GM19328 (cell line): Measurements from ENCODE around the gene FAM114A1.
"Not testable (repeated sequence)": the region's sequence is repeated elsewhere in the genome, so short reads cannot be mapped to it uniquely, and the experiment has no call there.

Source experiments
- ATAC-seq: cut with Tn5 transposase; IDR thresholded peaks from one replicate; pipeline ENCODE4 v1.9.1; 2021; ENCODE audit warnings: mild to moderate bottlenecking, moderate library complexity; ENCODE audit not compliant: unreplicated experiment

FAM114A1 gene

GRCh38 chr4:38959248-38959647 lies 91.6 kb downstream of the FAM114A1 start:
- not testable (repeated sequence) for ATAC-seq

GRCh38 chr4:38964942-38965775 lies 97.6 kb downstream of the FAM114A1 start:
- ATAC-seq, result no peak

GRCh38 chr4:38965866-38966265 lies 98.3 kb downstream of the FAM114A1 start:
- ATAC-seq, result no peak

DNA sequence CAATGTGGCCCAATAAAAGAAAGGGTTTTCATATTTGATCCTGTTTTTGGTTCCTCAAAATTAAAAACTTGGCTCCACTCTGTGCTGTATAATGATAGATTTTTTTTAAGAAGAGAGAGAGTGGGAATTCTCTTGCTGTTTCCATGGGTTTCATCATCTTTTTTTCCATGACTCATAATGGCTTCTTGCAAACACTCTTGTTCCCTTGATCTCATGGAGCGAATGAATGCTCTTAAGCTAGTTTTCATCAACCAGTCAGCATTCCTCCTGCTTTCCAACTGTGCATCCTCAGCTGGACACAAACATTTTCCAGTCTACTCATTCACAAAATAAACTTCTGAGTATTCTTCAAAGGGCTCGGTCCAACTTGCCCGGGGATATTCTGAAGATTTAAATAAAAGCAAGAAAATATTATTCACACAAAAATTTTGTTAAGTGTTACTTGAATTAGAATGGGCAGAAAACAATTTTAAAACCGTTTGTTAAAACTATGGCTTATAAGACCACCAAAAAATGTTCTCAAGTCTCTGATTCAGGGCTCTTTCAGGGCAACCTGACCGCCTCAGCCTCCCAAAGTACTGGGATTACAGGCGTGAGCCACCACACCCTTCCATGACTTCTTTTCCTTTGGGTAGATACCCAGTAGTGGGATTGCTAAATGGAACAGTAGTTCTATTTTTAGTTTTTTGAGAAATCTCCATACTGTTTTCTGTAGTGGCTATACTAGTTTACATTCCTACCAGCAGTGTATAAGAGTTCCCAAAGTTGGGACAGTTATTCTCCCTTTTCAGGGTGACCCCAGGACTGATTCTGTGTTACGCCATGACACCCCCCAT lies 99.9 kb downstream of the FAM114A1 start:
- no peak for ATAC-seq

- ATAC-seq, result no peak
Observed at GRCh38 chr4:38968668-38969067, 101.1 kb downstream of the FAM114A1 start.

DNA sequence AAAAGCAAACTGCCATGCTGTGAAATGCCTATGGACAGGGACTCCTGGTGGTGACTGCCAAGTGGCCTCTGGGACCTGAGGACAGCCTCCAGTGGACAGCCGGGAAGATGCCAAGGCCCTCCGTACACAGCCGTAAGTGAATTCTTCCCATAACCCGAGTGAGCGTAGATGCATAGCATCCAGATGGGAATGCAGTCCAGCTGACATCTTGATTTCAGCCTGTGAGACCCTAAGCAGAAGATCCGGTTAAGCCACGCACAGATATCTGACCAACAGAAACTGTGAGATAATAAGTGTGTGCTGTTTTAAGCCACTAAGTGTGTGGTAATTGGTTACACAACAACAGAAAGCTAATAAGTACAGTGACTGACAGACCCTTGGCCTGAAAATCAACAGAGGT lies 108.7 kb downstream of the FAM114A1 start:
- no peak for ATAC-seq

DNA sequence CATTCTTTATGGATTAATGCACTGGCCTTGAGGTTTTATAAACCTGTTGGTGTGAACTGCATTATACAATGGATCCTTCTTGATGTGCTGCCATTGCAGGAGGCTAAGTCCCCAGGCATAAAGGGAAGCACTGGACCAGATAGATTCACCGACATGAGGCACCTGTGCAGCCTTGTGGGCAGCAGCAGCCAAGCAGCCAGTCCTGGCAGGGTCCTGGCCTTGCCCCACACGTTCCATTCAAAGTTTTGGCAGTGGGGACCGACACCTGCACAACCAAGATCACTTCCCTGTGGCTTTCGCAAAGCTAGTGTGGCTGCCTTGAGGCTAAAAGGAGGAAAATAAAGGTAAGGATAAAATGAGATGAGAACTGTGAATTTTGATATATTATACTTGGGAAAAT lies 111.5 kb downstream of the FAM114A1 start:
- no peak for ATAC-seq

GRCh38 chr4:38979511-38980230 lies 112.1 kb downstream of the FAM114A1 start:
- ATAC-seq, result no peak

DNA sequence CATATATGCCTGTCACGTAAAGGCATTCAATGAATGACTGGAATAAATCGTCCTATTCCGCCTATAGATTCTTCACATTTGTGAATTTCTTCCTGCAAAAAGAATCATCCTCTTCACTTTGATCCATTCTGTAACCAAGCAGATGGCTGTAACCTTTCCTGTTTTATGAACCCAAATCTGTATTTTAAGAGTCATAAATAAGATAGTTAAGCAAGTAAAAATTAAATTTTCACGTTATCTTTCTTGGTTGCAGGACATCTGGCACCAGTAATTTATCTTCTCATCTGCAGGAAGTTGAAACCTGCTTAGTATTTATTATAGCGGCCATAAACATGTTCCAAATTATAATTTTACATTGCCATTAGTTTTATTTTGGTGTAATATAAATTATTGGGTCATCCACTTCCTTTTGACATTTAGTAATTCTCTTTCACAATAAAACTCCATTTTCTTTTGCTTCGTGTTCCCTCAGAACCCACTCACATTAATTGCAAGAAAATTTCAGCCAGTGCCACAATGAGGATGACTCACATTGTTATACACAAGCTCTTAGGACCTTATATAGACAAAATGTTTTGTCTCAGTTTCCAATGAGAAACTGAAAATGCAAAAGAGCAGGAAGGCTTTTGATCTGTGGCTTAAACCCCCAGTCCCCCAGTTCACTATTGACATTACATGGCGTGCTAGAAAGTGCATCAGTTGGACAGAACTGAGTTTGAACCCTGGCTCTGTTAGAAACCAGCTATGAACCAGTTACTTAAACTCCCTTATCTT lies 113.5 kb downstream of the FAM114A1 start:
- ATAC-seq, result no peak

GRCh38 chr4:38982361-38983095 lies 114.9 kb downstream of the FAM114A1 start:
- ATAC-seq, result no peak

- ATAC-seq, result no peak
Observed at GRCh38 chr4:38983291-38983690, 115.7 kb downstream of the FAM114A1 start.

DNA sequence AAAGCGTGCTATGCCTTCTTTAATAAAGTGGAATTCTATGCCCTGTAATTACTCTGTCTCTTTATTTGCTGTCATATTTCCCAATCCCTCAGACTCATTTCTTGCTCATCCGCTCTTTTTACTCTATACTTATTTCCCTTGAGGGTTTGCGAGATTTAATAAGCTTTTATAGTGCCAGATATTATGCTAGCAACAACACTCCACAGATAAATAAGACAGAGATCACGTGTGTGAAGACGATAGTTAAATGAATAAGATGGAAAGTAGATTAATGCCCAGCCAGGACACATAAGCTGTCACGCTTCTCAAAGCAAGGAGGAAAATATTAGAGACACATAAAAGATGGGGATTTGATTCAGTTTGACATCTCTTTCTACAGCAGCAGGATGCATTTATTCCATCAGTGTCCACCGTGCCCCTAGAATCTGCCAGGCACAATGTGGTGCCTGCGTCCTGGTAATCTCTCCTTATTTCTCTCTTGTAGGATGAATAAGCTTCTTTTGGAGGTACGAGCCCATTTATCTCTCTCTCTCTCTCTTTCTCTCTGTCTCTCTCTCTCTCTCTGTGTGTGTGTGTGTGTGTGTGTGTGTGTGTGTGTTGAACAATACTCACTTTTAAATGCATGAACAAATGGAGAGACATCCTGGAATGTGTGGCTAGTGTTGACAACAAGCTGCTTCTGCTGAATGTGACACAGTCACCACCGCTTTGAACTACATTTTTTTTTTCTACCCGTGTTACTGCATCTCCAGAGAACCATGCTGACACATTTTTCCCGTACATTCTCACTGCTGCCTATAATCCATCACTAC lies 116.4 kb downstream of the FAM114A1 start:
- ATAC-seq, result no peak

DNA sequence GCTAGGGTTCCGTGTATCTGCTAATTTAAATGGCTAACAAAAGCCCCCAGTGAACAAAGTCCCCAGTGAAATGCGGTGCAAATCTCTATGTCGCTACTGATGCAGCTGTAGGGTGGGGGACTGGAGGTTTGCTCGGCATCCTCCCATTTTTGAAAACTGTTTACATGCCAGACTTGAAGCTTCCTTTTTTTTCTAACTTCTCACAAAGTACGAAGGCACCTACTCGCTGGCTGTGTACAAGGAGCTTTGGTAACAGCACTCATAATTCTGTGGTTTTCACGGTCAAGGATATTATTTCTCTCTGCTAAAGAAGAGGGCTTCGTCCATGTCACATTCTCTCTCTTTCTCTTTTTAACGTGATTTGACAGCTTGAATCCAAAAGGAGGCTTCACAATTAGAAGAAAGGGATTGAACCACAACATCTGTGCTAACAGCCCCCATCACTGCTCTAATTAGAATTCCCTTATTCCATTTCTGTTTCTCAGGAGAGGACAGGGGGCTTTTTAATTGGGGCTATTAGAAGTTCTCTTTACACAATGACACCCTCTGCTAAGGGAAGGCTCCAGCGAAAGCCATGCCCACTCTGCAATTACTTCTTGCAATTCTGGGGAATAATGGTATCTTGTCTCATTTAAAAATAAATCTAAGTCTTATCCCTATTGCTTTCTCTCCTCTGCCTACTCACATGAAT lies 117.9 kb downstream of the FAM114A1 start:
- no peak for ATAC-seq

DNA sequence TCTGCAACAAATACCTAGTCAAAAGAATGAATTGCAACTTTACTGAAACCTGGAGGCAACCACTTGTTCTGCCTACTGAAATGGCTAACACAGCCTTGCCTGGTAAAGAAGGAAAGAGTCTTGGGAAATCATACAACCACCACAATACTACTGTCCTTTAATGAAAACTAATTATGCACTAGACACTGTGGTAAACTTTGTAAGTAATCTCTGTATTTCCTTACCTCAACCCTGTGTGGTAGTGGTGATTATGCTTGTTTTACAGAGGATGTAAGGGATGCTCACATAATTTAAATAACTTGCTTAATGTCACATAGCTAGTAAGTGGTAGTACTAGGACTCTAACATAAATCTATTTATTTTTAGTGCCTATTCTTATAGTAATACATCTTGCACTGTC lies 119.9 kb downstream of the FAM114A1 start:
- no peak for ATAC-seq

DNA sequence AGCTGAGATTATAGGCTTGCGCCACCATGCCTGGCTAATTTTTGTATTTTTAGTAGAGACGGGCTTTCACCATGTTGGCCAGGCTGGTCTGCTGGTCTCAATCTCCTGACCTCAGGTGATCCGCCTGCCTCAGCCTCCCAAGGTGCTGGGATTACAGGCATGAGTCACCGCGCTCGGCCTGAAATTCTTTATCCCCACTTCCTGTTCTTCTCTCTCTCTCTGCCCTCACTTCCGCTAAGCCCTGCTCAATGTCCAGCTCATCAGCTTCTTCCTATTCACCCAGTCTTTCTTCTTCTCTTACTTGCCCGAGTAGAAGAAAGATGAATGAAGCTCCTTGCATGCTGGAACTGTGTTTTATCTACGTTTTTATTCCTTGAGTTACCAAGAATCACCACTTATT lies 120.7 kb downstream of the FAM114A1 start:
- not testable (repeated sequence) for ATAC-seq

GRCh38 chr4:38989487-38989886 lies 121.9 kb downstream of the FAM114A1 start:
- ATAC-seq, result no peak

- no peak for ATAC-seq
Observed at GRCh38 chr4:38990241-38990640, 122.6 kb downstream of the FAM114A1 start.

DNA sequence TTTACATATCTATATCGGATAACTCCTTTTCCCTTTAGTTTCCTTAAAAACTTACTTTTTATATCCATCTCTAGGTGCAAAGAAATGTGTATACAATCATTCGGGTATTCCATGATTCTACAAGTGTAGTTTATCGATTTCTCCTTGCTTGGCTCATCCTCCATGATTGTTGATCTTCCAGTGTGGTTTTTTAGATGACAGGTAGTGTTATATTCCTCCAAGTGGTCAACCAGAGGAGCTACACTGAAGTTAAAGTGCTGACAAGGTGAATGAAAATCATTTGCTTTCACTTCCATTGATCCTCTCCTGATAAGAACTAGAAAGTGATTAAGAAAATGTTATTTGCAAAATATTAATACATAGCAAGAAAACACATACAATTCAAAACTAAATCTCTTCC lies 126.1 kb downstream of the FAM114A1 start:
- ATAC-seq, result no peak

- no peak for ATAC-seq
Observed at GRCh38 chr4:38994135-38994534, 126.5 kb downstream of the FAM114A1 start.
